Right lobe of liver (tissue), 6 donors: ENCODE data around the gene CLNK. TPM values are rescaled to one million over a fixed set of nuclear protein-coding genes. Genes with fewer than 3 reads are reported as not detected.

Source experiments
- ATAC-seq, 4 donors: fragments of 200-7000 bp; cut with Tn5 transposase; one replicate each; pipeline ENCODE4 v1.9.1; 2020; ENCODE audit warnings: mild to moderate bottlenecking in 4 of 4, moderate library complexity in 4 of 4
- DNase-seq, 3 donors: peaks; one replicate each; pipeline ENCODE4 v3.0.0-alpha.2; 2020
- H3K27ac ChIP-seq, 3 donors: fragments of 200-600 bp; one replicate each; pipeline ENCODE4 v1.8.0; 2022
- H3K27me3 ChIP-seq, 2 donors: fragments of 200-600 bp; one replicate each; pipeline ENCODE4 v1.8.0; 2022
- H3K36me3 ChIP-seq, 4 donors: fragments of 200-600 bp; sonication (generic) in 1 of 4; one replicate each; pipeline versions ENCODE4 v1.5.1 to v1.8.0; 2017 to 2022; ENCODE audit warnings: control low read depth in 1 of 4
- H3K4me1 ChIP-seq, 4 donors: fragments of 200-600 bp; sonication (generic) in 1 of 4; one replicate each; pipeline versions ENCODE4 v1.5.1 to v1.8.0; 2017 to 2022; ENCODE audit warnings: control low read depth in 1 of 4
- H3K4me3 ChIP-seq, 3 donors: fragments of 200-600 bp; one replicate each; pipeline ENCODE4 v1.8.0; 2022
- H3K9me3 ChIP-seq, 4 donors: fragments of 200-600 bp; sonication (generic) in 1 of 4; one replicate each; pipeline versions ENCODE4 v1.5.1 to v1.8.0; 2017 to 2022; ENCODE audit warnings: control low read depth in 1 of 4
- POLR2A ChIP-seq: fragments of 450-650 bp; IDR thresholded peaks from one replicate; pipeline ENCODE4 v1.6.1; 2017; ENCODE audit warnings: antibody characterized with exemption, mild to moderate bottlenecking
- WGBS: methylation state at CpG from one replicate; pipeline ENCODE4 v1.1.6; 2018; ENCODE audit warnings: low coverage, low lambda C conversion rate; ENCODE audit not compliant: insufficient coverage; ENCODE audit errors: missing lambda C conversion rate; 5-methylcytosine and 5-hydroxymethylcytosine counted together
- intact Hi-C, 2 donors: fragments of 100-400 bp; cut with DNase I; formaldehyde crosslinking; loops; one replicate each; pipeline versions ENCODE4 v1.11.2 to v1.14.1; 2022
- total RNA-seq, 6 experiments: library from RNA; depleted of rRNA in 2 of 6; stranded (reverse); fragments of >200 nt in 2 of 6; fragmentation: NEBNext Ultra II Directional in 3 of 6; extraction: Animal tissue kit (Norgen Biotek cat#: 25700) in 3 of 6; gene quantifications; one replicate each; pipeline versions ENCODE4 v1.1.0 to v1.2.4, GENCODE V29; 2016 to 2023
- TF ChIP-seq, protein P1 (sequence below), 4 donors: fragments of 200-600 bp in 3 of 4; fragments of 450-650 bp in 1 of 4; IDR thresholded peaks; one replicate each; pipeline versions ENCODE4 v1.5.1 to v1.8.0; 2016 to 2022; ENCODE audit warnings: antibody characterized with exemption in 4 of 4, mild to moderate bottlenecking in 2 of 4
- donor health status: DM: no; HTN: yes; CAD: no.
- donor health status: DM: no; HTN: no; CAD: no.
- donor health status: DM: no; HTN: no; CAD: no.
- donor health status: DM: no; HTN: yes; CAD: no.
- donor health status: DM: no; HTN: yes; CAD: no.

CLNK gene
- total RNA-seq, 6 experiments from 2014 or later, result not detected

DNA sequence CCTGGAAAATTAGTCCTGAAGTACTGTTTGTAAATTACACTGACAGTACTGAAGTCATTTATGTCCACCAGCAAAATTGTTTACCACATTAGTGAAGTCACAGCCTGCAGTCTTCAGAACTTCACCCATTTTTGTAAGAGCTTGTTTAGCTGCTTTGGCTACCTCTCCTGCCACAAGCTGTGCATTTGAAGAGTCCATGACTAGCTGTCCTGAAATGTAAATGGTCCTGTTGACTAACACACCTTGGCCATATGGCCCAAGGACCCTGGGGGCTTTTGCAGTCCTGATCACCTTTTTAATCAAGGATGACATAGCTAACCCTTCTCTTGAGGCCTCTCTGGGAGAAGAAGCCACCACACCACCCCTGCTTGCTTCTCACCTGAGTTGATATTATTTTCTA, 205.9 kb downstream of the CLNK start:
- ATAC-seq (no peak), DNase-seq (no peak)
- no peaks in the 10 kb centered on the region for H3K9me3 ChIP-seq
- H3K4me3 ChIP-seq, result no peak overlapping the region
- no peaks in the 10 kb centered on the region for H3K36me3 ChIP-seq
- TF ChIP-seq, protein P1, sequence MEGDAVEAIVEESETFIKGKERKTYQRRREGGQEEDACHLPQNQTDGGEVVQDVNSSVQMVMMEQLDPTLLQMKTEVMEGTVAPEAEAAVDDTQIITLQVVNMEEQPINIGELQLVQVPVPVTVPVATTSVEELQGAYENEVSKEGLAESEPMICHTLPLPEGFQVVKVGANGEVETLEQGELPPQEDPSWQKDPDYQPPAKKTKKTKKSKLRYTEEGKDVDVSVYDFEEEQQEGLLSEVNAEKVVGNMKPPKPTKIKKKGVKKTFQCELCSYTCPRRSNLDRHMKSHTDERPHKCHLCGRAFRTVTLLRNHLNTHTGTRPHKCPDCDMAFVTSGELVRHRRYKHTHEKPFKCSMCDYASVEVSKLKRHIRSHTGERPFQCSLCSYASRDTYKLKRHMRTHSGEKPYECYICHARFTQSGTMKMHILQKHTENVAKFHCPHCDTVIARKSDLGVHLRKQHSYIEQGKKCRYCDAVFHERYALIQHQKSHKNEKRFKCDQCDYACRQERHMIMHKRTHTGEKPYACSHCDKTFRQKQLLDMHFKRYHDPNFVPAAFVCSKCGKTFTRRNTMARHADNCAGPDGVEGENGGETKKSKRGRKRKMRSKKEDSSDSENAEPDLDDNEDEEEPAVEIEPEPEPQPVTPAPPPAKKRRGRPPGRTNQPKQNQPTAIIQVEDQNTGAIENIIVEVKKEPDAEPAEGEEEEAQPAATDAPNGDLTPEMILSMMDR (IDR thresholded peaks at IDR 0.05), result no peak
- no peak for TF ChIP-seq POLR2A
- intact Hi-C loops, result no loop called here
- no peaks in the 10 kb centered on the region for H3K27me3 ChIP-seq
- no peaks in the 10 kb centered on the region for H3K4me1 ChIP-seq
- no peak overlapping the region for H3K27ac ChIP-seq

DNA sequence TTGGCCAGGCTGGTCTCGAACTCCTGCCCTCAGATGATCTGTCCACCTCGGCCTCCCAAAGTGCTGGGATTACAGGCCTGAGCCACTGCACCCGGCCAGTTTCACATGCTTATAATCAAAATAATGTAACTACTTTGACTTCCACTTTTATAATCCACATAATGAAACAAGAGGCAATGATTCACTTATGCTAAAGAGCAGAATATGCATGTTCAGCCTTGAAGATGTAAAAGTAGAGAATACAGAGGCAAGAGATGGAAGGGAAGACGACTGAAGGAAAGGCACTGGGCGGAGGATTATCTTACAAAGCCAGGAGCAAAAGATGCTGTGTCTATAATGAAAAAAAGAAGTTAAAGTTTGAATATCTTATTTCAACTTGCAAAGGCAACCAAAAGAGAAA, 214.1 kb downstream of the CLNK start:
- Histone ChIP-seq H3K4me3 (no peak overlapping the region), H3K4me1 (no peaks in the 10 kb centered on the region), H3K27ac (no peak overlapping the region), H3K9me3 (no peaks in the 10 kb centered on the region), H3K27me3 (no peaks in the 10 kb centered on the region), H3K36me3 (no peaks in the 10 kb centered on the region)
- TF ChIP-seq, protein P1 (IDR thresholded peaks at IDR 0.05), result no peak
- no peak for TF ChIP-seq POLR2A
- intact Hi-C loops, result no loop called here
- no peak for DNase-seq
- no peak for ATAC-seq
- 66% methylated on average over 5 of the region's 5 CpGs for WGBS

DNA sequence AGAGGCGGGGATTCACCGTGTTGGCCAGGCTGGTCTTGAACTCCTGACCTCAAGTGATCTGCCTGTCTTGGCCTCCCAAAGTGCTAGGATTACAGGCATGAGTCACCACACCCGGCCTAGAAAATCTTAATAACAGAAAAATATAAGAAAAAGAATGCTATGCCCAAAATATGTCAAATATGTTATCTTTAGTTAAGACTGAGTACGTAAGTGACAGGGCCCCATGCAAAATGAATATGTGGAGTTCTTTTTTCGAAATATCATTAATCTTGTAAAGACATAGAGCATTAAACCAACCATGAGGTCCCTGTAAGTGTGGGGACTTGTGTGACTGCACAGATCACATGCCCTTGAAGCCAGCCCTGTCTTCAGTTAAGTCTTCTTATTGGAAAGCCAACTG, 218.4 kb downstream of the CLNK start:
- Histone ChIP-seq H3K27me3 (peaks cover 0 to 6% of the 10 kb centered on the region in 2 donors), H3K36me3 (no peaks in the 10 kb centered on the region), H3K27ac (no peak overlapping the region), H3K4me1 (no peaks in the 10 kb centered on the region), H3K9me3 (no peaks in the 10 kb centered on the region), H3K4me3 (no peak overlapping the region)
- ATAC-seq (no peak), DNase-seq (no peak)
- TF ChIP-seq, protein P1 (IDR thresholded peaks at IDR 0.05), result no peak
- TF ChIP-seq POLR2A, result no peak
- intact Hi-C loops, result no loop called here
- 80% methylated on average over 5 of the region's 5 CpGs for WGBS

DNA sequence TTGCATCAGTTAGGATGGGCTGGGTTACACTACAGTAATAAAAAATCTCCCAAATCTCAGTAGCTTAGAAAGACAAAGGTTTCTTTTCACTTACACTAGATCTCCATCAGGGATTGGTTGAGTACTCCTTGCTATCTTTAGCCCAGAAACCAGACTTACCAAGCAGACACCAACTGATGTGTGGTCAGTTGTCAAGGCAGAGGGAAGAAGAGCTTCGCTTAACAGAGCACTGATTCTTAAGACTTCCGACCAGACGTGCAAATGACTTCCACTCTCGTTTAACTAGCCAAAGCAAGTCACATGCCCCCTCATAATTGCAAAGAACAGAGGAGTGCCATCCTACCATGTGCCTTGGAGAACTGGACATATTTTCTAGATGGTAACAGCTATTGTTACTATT, 221.7 kb downstream of the CLNK start:
- DNase-seq, result no peak
- Histone ChIP-seq H3K9me3 (no peaks in the 10 kb centered on the region), H3K36me3 (no peaks in the 10 kb centered on the region), H3K27ac (no peak overlapping the region), H3K4me3 (no peak overlapping the region), H3K4me1 (no peaks in the 10 kb centered on the region), H3K27me3 (peaks cover 0 to 13% of the 10 kb centered on the region in 2 donors)
- ATAC-seq, result no peak
- intact Hi-C loops, result no loop called here
- TF ChIP-seq POLR2A, result no peak
- TF ChIP-seq, protein P1 (IDR thresholded peaks at IDR 0.05), result no peak
- 87% methylated on average over 3 of the region's 4 CpGs for WGBS

DNA sequence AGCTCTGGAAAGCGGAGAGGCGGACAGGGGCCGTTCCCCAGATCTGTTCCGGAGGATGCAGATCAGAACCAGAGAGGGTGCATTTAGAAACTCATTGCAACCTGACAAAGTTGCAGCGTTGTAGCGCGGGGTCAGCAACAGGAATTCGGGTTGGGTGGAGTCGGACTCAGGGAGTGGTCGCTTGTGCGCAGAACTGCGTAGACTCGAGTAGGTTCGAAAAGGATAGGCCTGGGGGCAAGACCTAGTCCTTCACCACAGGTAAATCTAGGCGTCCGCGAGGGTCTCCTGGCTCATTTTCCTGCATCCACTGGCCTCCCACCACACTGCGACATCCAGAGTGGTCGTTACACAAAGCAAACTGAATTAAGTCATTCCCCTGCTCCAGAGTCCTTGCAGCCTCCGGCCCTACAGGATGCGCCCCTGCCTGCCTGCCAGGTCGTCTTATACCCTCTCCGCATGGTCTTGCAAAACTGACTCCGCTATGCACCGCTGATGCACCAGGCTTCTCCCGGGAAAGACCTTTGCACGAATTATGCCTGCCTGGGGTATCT, 222.6 kb downstream of the CLNK start:
- H3K4me3 ChIP-seq, result peak overlapping the region in 2 of 3 donors; percentile 12 to 40
- WGBS, result 22% methylated on average over 15 of the region's 27 CpGs

More for the DNA sequence above, 222.6 kb downstream of the CLNK start:
- Histone ChIP-seq H3K27me3 (peaks cover 0 to 13% of the 10 kb centered on the region in 2 donors), H3K9me3 (no peaks in the 10 kb centered on the region), H3K27ac (no peak overlapping the region), H3K4me1 (no peaks in the 10 kb centered on the region), H3K36me3 (no peaks in the 10 kb centered on the region)
- intact Hi-C loops, result no loop called here
- ATAC-seq (no peak), DNase-seq (no peak)
- TF ChIP-seq, protein P1 (IDR thresholded peaks at IDR 0.05), result no peak
- TF ChIP-seq POLR2A, result no peak
